Body of pancreas (tissue), 4 donors: ENCODE results near the gene SENP2.

ENCODE experiments used
- CTCF ChIP-seq, 7 experiments: fragments of 450-650 bp in 4 of 7; fragments of 200-600 bp in 3 of 7; sonication (generic) in 3 of 7; IDR thresholded peaks; one replicate each; pipeline ENCODE4 v1.5.1; 2016 to 2019; ENCODE audit warnings: antibody characterized with exemption in 7 of 7
- POLR2A ChIP-seq, 3 donors: fragments of 450-650 bp; IDR thresholded peaks; one replicate each; pipeline ENCODE4 v1.6.1; 2016; ENCODE audit warnings: antibody characterized with exemption in 3 of 3, mild to moderate bottlenecking in 2 of 3

DNA sequence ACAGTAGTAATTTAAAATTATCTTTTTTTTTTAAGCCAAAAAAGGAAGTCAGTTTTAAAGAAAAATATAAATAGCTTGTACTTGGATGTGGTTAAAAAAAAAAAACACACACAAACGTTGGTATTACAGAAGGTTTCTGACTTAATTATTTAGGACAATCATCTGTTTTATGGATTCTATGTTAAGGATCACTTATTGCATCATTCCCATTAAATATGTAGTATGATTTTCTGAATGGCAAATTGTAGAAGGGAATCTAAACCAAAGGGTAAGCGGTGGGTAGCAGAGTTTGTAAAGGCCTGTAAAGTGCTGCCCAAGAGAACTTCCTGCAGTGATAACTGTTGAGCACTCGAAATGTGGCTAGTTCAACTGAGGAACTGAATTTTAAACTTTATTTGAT, 8.0 kb downstream of the SENP2 start:
- TF ChIP-seq CTCF (IDR thresholded peaks at IDR 0.05) (no peak), POLR2A (IDR thresholded peaks at IDR 0.05) (no peak)
